Endothelial cell of umbilical vein (primary cell): Measurements from ENCODE around the gene E2F4. TPM values are rescaled to one million over a fixed set of nuclear protein-coding genes. Genes with fewer than 3 reads are reported as not detected.

Experiments
- BruUV-seq: library from RNA; stranded (reverse); fragments of 400-500 nt; replicated peaks from 2 replicates; lab custom pipeline; 2021; lab: Mats Ljungman, UMichigan
- CTCF ChIA-PET: fragments of 300-600, 350-600 bp; sonication (Branson Sonifier 250); formaldehyde crosslinking; loops from one replicate; lab custom pipeline; 2021; ENCODE audit warnings: antibody characterized with exemption, inconsistent platforms; lab: Charles Lee
- POLR2A ChIA-PET: fragments of 300-600, 350-600 bp; sonication (Branson Sonifier 250); formaldehyde crosslinking; loops from one replicate; lab custom pipeline; 2021; ENCODE audit warnings: antibody characterized with exemption, inconsistent platforms; lab: Charles Lee
- DNase-seq: peaks from one replicate; pipeline ENCODE4 v3.0.0-alpha.2; 2011; ENCODE audit warnings: low read depth, low spot score
- FAIRE-seq: peaks from 2 replicates; lab custom pipeline; 2011; peaks lifted over from hg19 to GRCh38; lab: Jason Lieb, UNC
- H2AFZ ChIP-seq: 2 replicates; pipeline ENCODE4 v1.6.0; 2012; ENCODE audit warnings: low read depth, low read length, control low read depth, inconsistent platforms
- H3K27ac ChIP-seq: 2 replicates; pipeline ENCODE4 v1.5.1; 2011; ENCODE audit warnings: low read depth, mild to moderate bottlenecking, control low read depth, low read length, moderate library complexity; ENCODE audit not compliant: insufficient read depth
- H3K27me3 ChIP-seq, 2 experiments: 2 replicates each; pipeline versions ENCODE4 v1.6.0 to v1.6.1; 2011; ENCODE audit warnings: low read length in 2 of 2, mixed read lengths in 1 of 2; ENCODE audit not compliant: control insufficient read depth in 2 of 2, insufficient read depth in 2 of 2
- H3K36me3 ChIP-seq, 2 experiments: 2 replicates in 1 of 2; 3 replicates in 1 of 2; pipeline ENCODE4 v1.5.1; 2011; ENCODE audit warnings: low read length in 2 of 2, mild to moderate bottlenecking in 1 of 2, moderate library complexity in 1 of 2; ENCODE audit not compliant: control insufficient read depth in 2 of 2, insufficient read depth in 2 of 2; ENCODE audit errors: extremely low read depth in 1 of 2
- H3K4me1 ChIP-seq: 3 replicates; pipeline ENCODE4 v1.5.1; 2011; ENCODE audit warnings: mild to moderate bottlenecking, low read length; ENCODE audit not compliant: control insufficient read depth, insufficient read depth; ENCODE audit errors: extremely low read depth
- H3K4me2 ChIP-seq: 2 replicates; pipeline ENCODE4 v1.6.1; 2011; ENCODE audit warnings: low read length, control low read depth, mixed read lengths; ENCODE audit not compliant: insufficient read depth
- H3K4me3 ChIP-seq, 3 experiments: fragments of 200-600 bp in 1 of 3; sonication (generic), shearing (Covaris generic) in 1 of 3; replicated peaks in 1 of 3; 2 replicates each; pipeline ENCODE4 v1.5.1; 2011 to 2016; ENCODE audit warnings: control low read depth in 3 of 3, low read length in 3 of 3, mild to moderate bottlenecking in 2 of 3, inconsistent platforms in 1 of 3, low read depth in 1 of 3, moderate library complexity in 1 of 3; ENCODE audit not compliant: insufficient read depth in 1 of 3
- H3K79me2 ChIP-seq: 2 replicates; pipeline ENCODE4 v1.6.0; 2012; ENCODE audit warnings: low read length, inconsistent platforms; ENCODE audit not compliant: control insufficient read depth, insufficient read depth
- H3K9ac ChIP-seq: replicated peaks from 2 replicates; pipeline ENCODE3; 2011; ENCODE audit warnings: low read length, control low read depth; ENCODE audit not compliant: insufficient read depth; ENCODE audit errors: extremely low read depth
- H3K9me1 ChIP-seq: replicated peaks from 3 replicates; pipeline ENCODE4 v1.6.0; 2011; ENCODE audit warnings: mild to moderate bottlenecking, low read length; ENCODE audit not compliant: control insufficient read depth, insufficient read depth; ENCODE audit errors: extremely low read depth
- H3K9me3 ChIP-seq: replicated peaks from 2 replicates; pipeline ENCODE4 v1.5.1; 2012; ENCODE audit warnings: low read length, inconsistent platforms; ENCODE audit not compliant: control insufficient read depth, insufficient read depth
- H4K20me1 ChIP-seq: replicated peaks from 2 replicates; pipeline ENCODE3; 2011; ENCODE audit warnings: mild to moderate bottlenecking, low read length; ENCODE audit not compliant: control insufficient read depth, insufficient read depth; ENCODE audit errors: extremely low read depth
- EZH2 ChIP-seq: IDR thresholded peaks from 2 replicates; pipeline ENCODE4 v1.6.1; 2012; ENCODE audit warnings: borderline replicate concordance, low read depth, mild to moderate bottlenecking, moderate library complexity, low read length, inconsistent platforms; ENCODE audit not compliant: severe bottlenecking
- FOS ChIP-seq: IDR thresholded peaks from 2 replicates; pipeline ENCODE4 v1.6.1; 2011; ENCODE audit warnings: mild to moderate bottlenecking, low read length, moderate library complexity, borderline replicate concordance; ENCODE audit not compliant: insufficient read depth
- GATA2 ChIP-seq: IDR thresholded peaks from 2 replicates; pipeline ENCODE4 v1.7.0; 2011; ENCODE audit warnings: low read depth, mild to moderate bottlenecking, moderate library complexity, mixed read lengths, low read length; ENCODE audit not compliant: insufficient read length, insufficient read depth
- JUN ChIP-seq: IDR thresholded peaks from 2 replicates; pipeline ENCODE4 v1.6.1; 2011; ENCODE audit warnings: borderline replicate concordance, low read depth; ENCODE audit not compliant: insufficient read length, insufficient read depth
- MYC ChIP-seq: IDR thresholded peaks from one replicate; pipeline ENCODE4 v1.6.1; 2011; ENCODE audit warnings: mild to moderate bottlenecking, low read depth, low read length
- POLR2A ChIP-seq: IDR thresholded peaks from 2 replicates; pipeline ENCODE4 v1.6.1; 2012; ENCODE audit warnings: low read depth, mild to moderate bottlenecking, control low read depth, low read length
- POLR2AphosphoS5 ChIP-seq: IDR thresholded peaks from 2 replicates; pipeline ENCODE4 v1.6.1; 2012; ENCODE audit warnings: low read depth, mild to moderate bottlenecking, control low read depth, low read length, moderate library complexity; ENCODE audit not compliant: insufficient read depth
- dilution Hi-C: fragments of 300-500 bp; cut with MboI; formaldehyde crosslinking; loops from one replicate; pipeline ENCODE4 v1.15.0; 2019; ENCODE audit warnings: low sequenced_read_pairs; ENCODE audit not compliant: extremely low pct_ligation_motif_present
- intact Hi-C: fragments of 100-400 bp; cut with micrococcal nuclease; formaldehyde crosslinking; loops from one replicate; pipeline ENCODE4 v1.10.0; 2022
- polyA plus RNA-seq, 4 experiments: library from polyadenylated mRNA; depleted of rRNA in 3 of 4; stranded (reverse) in 3 of 4; unstranded in 1 of 4; fragments of >200 nt; gene quantifications; 2 replicates each; pipeline versions ENCODE4 v1.2.1 to v1.2.3, GENCODE V29; 2011 to 2012; ENCODE audit warnings: missing spikeins in 1 of 4
- total RNA-seq: library from RNA; stranded (reverse); gene quantifications from 2 replicates; pipeline ENCODE4 v1.2.3, GENCODE V29; 2021
- TF ChIP-seq, protein P1 (sequence below), 2 donors: IDR thresholded peaks; 1 replicate in 1 of 2; 2 replicates in 1 of 2; pipeline ENCODE4 v1.5.1; 2011; ENCODE audit warnings: low read length in 2 of 2, mild to moderate bottlenecking in 2 of 2, moderate library complexity in 2 of 2, control low read depth in 1 of 2, inconsistent platforms in 1 of 2, low read depth in 1 of 2; ENCODE audit not compliant: insufficient read depth in 1 of 2; ENCODE audit errors: extremely low read depth in 1 of 2
- TF ChIP-seq, protein P2 (sequence below): IDR thresholded peaks from 2 replicates; pipeline ENCODE4 v1.6.1; 2011; ENCODE audit not compliant: insufficient read depth, insufficient read length

The E2F4 gene
- total and polyA plus RNA-seq, 2 donors (not counting 3 experiments of a cell fraction or from before 2014, with no cell fraction given), result 112 to 168 TPM

DNA sequence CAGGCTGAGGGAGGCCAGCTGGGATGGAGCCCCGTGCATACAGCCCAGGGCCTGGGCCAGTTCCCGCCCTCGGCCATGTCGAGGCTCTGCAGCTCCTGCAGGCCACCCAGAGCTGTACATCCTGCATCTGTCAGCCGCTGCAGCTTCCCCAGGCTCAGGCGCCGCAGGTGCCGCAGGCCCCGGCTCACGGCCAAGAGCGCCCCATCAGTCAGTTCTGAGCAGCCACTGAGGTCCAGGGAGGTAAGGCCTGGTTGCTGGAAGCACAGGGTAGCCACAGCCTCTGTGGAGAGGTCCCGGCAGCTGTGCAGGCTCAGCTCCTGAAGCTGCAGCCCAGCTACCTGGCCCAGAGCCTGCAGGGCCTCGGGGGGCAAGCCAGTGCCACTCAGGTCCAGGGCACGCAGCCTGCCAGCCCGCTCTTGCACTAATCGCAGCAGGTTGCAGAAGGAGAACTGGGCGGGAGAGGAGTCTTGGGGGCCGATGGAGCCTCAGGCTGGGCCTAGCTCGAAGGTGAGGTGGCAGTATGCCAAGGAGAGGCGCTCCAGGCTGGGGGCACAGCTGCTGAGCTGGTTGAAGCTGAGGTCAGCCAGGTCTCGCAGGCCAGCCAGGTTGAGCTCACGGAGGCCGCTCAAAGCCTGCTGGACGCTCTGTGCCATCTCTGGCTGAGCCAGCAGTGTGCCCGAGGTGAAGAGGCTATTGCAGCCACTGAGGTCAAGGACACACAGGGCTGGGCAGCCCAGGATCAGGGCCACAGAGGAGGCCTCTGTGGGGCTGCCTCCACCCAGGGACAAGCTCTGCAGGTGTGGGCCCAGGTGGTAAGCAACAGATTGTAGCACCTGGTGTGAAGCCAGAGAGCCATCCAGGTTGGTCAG lies 18.3 kb downstream of the E2F4 start:
- H4K20me1 ChIP-seq, result no peaks in the 10 kb centered on the region
- H3K9me3 ChIP-seq, result no peaks in the 10 kb centered on the region
- BruUV-seq, result no TSS peak
- no peak overlapping the region for H3K4me3 ChIP-seq
- H2AFZ ChIP-seq, result no peak overlapping the region
- no peaks in the 10 kb centered on the region for H3K9me1 ChIP-seq
- dilution Hi-C loops, result no loop called here
- H3K4me1 ChIP-seq, result peaks cover 5% of the 10 kb centered on the region
- TF ChIP-seq POLR2A (no peak), POLR2AphosphoS5 (no peak), EZH2 (no peak), GATA2 (no peak), JUN (no peak), FOS (no peak), MYC (no peak)
- TF ChIP-seq, protein P1, sequence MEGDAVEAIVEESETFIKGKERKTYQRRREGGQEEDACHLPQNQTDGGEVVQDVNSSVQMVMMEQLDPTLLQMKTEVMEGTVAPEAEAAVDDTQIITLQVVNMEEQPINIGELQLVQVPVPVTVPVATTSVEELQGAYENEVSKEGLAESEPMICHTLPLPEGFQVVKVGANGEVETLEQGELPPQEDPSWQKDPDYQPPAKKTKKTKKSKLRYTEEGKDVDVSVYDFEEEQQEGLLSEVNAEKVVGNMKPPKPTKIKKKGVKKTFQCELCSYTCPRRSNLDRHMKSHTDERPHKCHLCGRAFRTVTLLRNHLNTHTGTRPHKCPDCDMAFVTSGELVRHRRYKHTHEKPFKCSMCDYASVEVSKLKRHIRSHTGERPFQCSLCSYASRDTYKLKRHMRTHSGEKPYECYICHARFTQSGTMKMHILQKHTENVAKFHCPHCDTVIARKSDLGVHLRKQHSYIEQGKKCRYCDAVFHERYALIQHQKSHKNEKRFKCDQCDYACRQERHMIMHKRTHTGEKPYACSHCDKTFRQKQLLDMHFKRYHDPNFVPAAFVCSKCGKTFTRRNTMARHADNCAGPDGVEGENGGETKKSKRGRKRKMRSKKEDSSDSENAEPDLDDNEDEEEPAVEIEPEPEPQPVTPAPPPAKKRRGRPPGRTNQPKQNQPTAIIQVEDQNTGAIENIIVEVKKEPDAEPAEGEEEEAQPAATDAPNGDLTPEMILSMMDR (IDR thresholded peaks at IDR 0.05; ENCODE audit: extremely low read depth in 1 of 2, insufficient read depth in 1 of 2, low read depth in 1 of 2, low read length in 2 of 2), result no peak
- TF ChIP-seq, protein P2, sequence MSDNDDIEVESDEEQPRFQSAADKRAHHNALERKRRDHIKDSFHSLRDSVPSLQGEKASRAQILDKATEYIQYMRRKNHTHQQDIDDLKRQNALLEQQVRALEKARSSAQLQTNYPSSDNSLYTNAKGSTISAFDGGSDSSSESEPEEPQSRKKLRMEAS, result no peak
- no peak for FAIRE-seq
- H3K4me2 ChIP-seq, result no peak overlapping the region
- DNase-seq, result no peak
- no peak overlapping the region for H3K27ac ChIP-seq
- no peaks in the 10 kb centered on the region for H3K27me3 ChIP-seq
- ChIA-PET POLR2A (no interaction called here), CTCF (interaction anchor here (1.5 kb wide), 1 partner anchor 22 kb away, joined by 3 read pairs; no protein-coding TSS in a partner anchor)
- H3K36me3 ChIP-seq, result no peaks in the 10 kb centered on the region
- intact Hi-C loops, result no loop called here
- H3K79me2 ChIP-seq, result no peaks in the 10 kb centered on the region
- no peak overlapping the region for H3K9ac ChIP-seq
